ENCODE data around the gene ZNF747.
"Not testable (repeated sequence)": the region's sequence is repeated elsewhere in the genome, so short reads cannot be mapped to it uniquely, and the experiment has no call there.

Gene ZNF747

GRCh38 chr16:30557957-30558788 is 23.5 kb upstream of the ZNF747 start, which contains the start of gene ZNF764:
TSS of gene ZNF764 (minus strand) at chr16:30558374. CDS start at chr16:30558182, 192 bp downstream.
- peak; percentile 94 for DNase-seq (ENCODE audit: low read depth)

GRCh38 chr16:30557707-30557956 is 23.0 kb upstream of the ZNF747 start:
- no peak for DNase-seq (ENCODE audit: low read depth)

GRCh38 chr16:30556125-30556473 is 21.4 kb upstream of the ZNF747 start:
- DNase-seq (ENCODE audit: low read depth), result no peak

- DNase-seq (ENCODE audit: low read depth), result no peak
Measured at GRCh38 chr16:30555315-30556124, 20.9 kb upstream of the ZNF747 start.

- no peak for DNase-seq (ENCODE audit: low read depth)
Measured at GRCh38 chr16:30554557-30555314, 20.1 kb upstream of the ZNF747 start.

GRCh38 chr16:30553393-30553899 is 18.8 kb upstream of the ZNF747 start:
- DNase-seq (ENCODE audit: low read depth), result no peak

GRCh38 chr16:30552956-30553355 is 18.3 kb upstream of the ZNF747 start:
- DNase-seq (ENCODE audit: low read depth), result no peak

GRCh38 chr16:30551781-30552180 is 17.1 kb upstream of the ZNF747 start:
- DNase-seq (ENCODE audit: low read depth), result peak; percentile 41

- no peak for DNase-seq (ENCODE audit: low read depth)
Measured at GRCh38 chr16:30548416-30549253, 14.0 kb upstream of the ZNF747 start.

- DNase-seq (ENCODE audit: low read depth), result no peak
Measured at GRCh38 chr16:30546115-30546514, 11.5 kb upstream of the ZNF747 start.

GRCh38 chr16:30543067-30543466 is 8.4 kb upstream of the ZNF747 start:
- no peak for DNase-seq (ENCODE audit: low read depth)

GRCh38 chr16:30541502-30542329 is 7.1 kb upstream of the ZNF747 start:
- no peak for DNase-seq (ENCODE audit: low read depth)

GRCh38 chr16:30540916-30541464 is 6.3 kb upstream of the ZNF747 start:
- not testable (repeated sequence) for DNase-seq (ENCODE audit: low read depth)

GRCh38 chr16:30539986-30540526 is 5.4 kb upstream of the ZNF747 start:
- not testable (repeated sequence) for DNase-seq (ENCODE audit: low read depth)

- no peak for DNase-seq (ENCODE audit: low read depth)
Measured at GRCh38 chr16:30539000-30539964, 4.6 kb upstream of the ZNF747 start.

GRCh38 chr16:30536391-30537024 is 1.9 kb upstream of the ZNF747 start:
- DNase-seq (ENCODE audit: low read depth), result not testable (repeated sequence)

GRCh38 chr16:30535777-30536190 is 1.1 kb upstream of the ZNF747 start:
- no peak for DNase-seq (ENCODE audit: low read depth)

GRCh38 chr16:30535106-30535776 is 583 bp upstream of the ZNF747 start:
- DNase-seq (ENCODE audit: low read depth), result no peak

Data from stimulated activated CD8-positive, alpha-beta memory T cell treated with anti-CD3 and anti-CD28 coated beads, Interleukin-4, amount 100 ng/mL, for 24 hours (primary cell).